Esophagus muscularis mucosa (tissue), 4 donors: ENCODE data around the gene PROSER3. TPM values are rescaled to one million over a fixed set of nuclear protein-coding genes. Genes with fewer than 3 reads are reported as not detected.

ENCODE experiments used
- DNase-seq: peaks from one replicate; pipeline ENCODE4 v3.0.0-alpha.2; 2017; ENCODE audit errors: extremely low spot score
- H3K27ac ChIP-seq, 4 donors: fragments of 200-600 bp; sonication (generic); replicated peaks in 1 of 4; 1 replicate in 3 of 4; 2 replicates in 1 of 4; pipeline ENCODE4 v1.5.1; 2016 to 2019; ENCODE audit warnings: mild to moderate bottlenecking in 1 of 4
- H3K27me3 ChIP-seq, 4 donors: fragments of 200-600 bp; sonication (generic); one replicate each; pipeline versions ENCODE4 v1.5.1 to v1.6.0; 2016 to 2019
- H3K36me3 ChIP-seq, 4 donors: fragments of 200-600 bp; sonication (generic); one replicate each; pipeline ENCODE4 v1.5.1; 2016 to 2019
- H3K4me1 ChIP-seq, 4 donors: fragments of 200-600 bp; sonication (generic); one replicate each; pipeline ENCODE4 v1.5.1; 2016 to 2019
- H3K4me3 ChIP-seq, 4 donors: fragments of 200-600 bp; sonication (generic); 1 replicate in 2 of 4; 2 replicates in 2 of 4; pipeline ENCODE4 v1.5.1; 2016 to 2019; ENCODE audit warnings: mild to moderate bottlenecking in 4 of 4, moderate library complexity in 1 of 4
- H3K9me3 ChIP-seq, 4 donors: fragments of 200-600 bp; sonication (generic); 1 replicate in 3 of 4; 2 replicates in 1 of 4; pipeline ENCODE4 v1.5.1; 2016 to 2019
- CTCF ChIP-seq, 3 experiments: fragments of 200-600 bp in 2 of 3; fragments of 450-650 bp in 1 of 3; sonication (generic) in 2 of 3; IDR thresholded peaks; one replicate each; pipeline ENCODE4 v1.5.1; 2017 to 2019; ENCODE audit warnings: antibody characterized with exemption in 3 of 3, mild to moderate bottlenecking in 2 of 3, moderate library complexity in 1 of 3
- EP300 ChIP-seq: sonication (generic); formaldehyde crosslinking; IDR thresholded peaks from one replicate; pipeline ENCODE4 v1.6.1; 2017; ENCODE audit warnings: antibody characterized with exemption
- POLR2A ChIP-seq: fragments of 450-650 bp; IDR thresholded peaks from one replicate; pipeline ENCODE4 v1.6.1; 2017; ENCODE audit warnings: antibody characterized with exemption, moderate library complexity, mild to moderate bottlenecking, low read depth
- POLR2AphosphoS5 ChIP-seq, 2 donors: sonication (generic); formaldehyde crosslinking; IDR thresholded peaks; one replicate each; pipeline ENCODE4 v1.6.1; 2017; ENCODE audit warnings: antibody characterized with exemption in 2 of 2
- WGBS: methylation state at CpG from one replicate; pipeline ENCODE4 v1.1.5; 2018; 5-methylcytosine and 5-hydroxymethylcytosine counted together
- intact Hi-C: fragments of 100-400 bp; cut with DNase I; formaldehyde crosslinking; loops from one replicate; pipeline ENCODE4 v1.15.1; 2023
- total RNA-seq, 4 donors: library from RNA; depleted of rRNA; stranded (reverse); fragments of >200 nt; gene quantifications; one replicate each; pipeline versions ENCODE4 v1.1.0 to v1.2.1, GENCODE V29; 2016

The PROSER3 gene
- total RNA-seq, 4 donors from 2014 or later, result 5.6 to 8.7 (median 7.1) TPM

GRCh38 chr19:35779033-35779432 lies 21.1 kb downstream of the PROSER3 start:
- Histone ChIP-seq H3K9me3 (no peaks in the 10 kb centered on the region), H3K27ac (no peak overlapping the region), H3K36me3 (peaks cover 6 to 59% (median 39%) of the 10 kb centered on the region in 4 donors), H3K4me3 (no peak overlapping the region), H3K4me1 (peaks cover 14 to 28% (median 20%) of the 10 kb centered on the region in 4 donors), H3K27me3 (no peaks in the 10 kb centered on the region)
- TF ChIP-seq POLR2AphosphoS5 (IDR thresholded peaks at IDR 0.05), result no peak
- no peak for TF ChIP-seq EP300
- no peak for TF ChIP-seq POLR2A
- TF ChIP-seq CTCF (IDR thresholded peaks at IDR 0.05), result no peak
- intact Hi-C loops, result loop anchor here (10.0 kb wide), 1 partner anchor 106 kb away; no protein-coding TSS in a partner anchor
- DNase-seq, result no peak
- 88% methylated on average over 8 of the region's 8 CpGs for WGBS

GRCh38 chr19:35780058-35780457 lies 22.1 kb downstream of the PROSER3 start:
- intact Hi-C loops, result loop anchor here (10.0 kb wide), 1 partner anchor 75 kb away; the partner anchor contains the start of genes KIRREL2 and NPHS1
- Histone ChIP-seq H3K4me3 (no peak overlapping the region), H3K9me3 (no peaks in the 10 kb centered on the region), H3K4me1 (peaks cover 8 to 20% (median 13%) of the 10 kb centered on the region in 4 donors), H3K36me3 (peaks cover 6 to 70% (median 44%) of the 10 kb centered on the region in 4 donors), H3K27me3 (no peaks in the 10 kb centered on the region), H3K27ac (no peak overlapping the region)
- no peak for TF ChIP-seq EP300
- TF ChIP-seq POLR2A, result no peak
- no peak for TF ChIP-seq CTCF (IDR thresholded peaks at IDR 0.05)
- TF ChIP-seq POLR2AphosphoS5 (IDR thresholded peaks at IDR 0.05), result no peak
- DNase-seq, result no peak
- 96% methylated on average over 5 of the region's 16 CpGs for WGBS

GRCh38 chr19:35780717-35781116 lies 22.7 kb downstream of the PROSER3 start:
- intact Hi-C loops, result loop anchor here (10.0 kb wide), 1 partner anchor 74 kb away; the partner anchor contains the start of genes KIRREL2 and NPHS1

GRCh38 chr19:35781650-35782049 lies 23.7 kb downstream of the PROSER3 start:
- Histone ChIP-seq H3K9me3 (no peaks in the 10 kb centered on the region), H3K4me3 (no peak overlapping the region), H3K36me3 (peaks cover 6 to 83% (median 50%) of the 10 kb centered on the region in 4 donors), H3K27ac (no peak overlapping the region), H3K27me3 (no peaks in the 10 kb centered on the region), H3K4me1 (peaks cover 0 to 8% (median 2%) of the 10 kb centered on the region in 4 donors)
- DNase-seq, result no peak
- no peak for TF ChIP-seq EP300
- TF ChIP-seq POLR2A, result no peak
- TF ChIP-seq POLR2AphosphoS5 (IDR thresholded peaks at IDR 0.05), result no peak
- TF ChIP-seq CTCF (IDR thresholded peaks at IDR 0.05), result no peak
- intact Hi-C loops, result loop anchor here (10.0 kb wide), 1 partner anchor 73 kb away; the partner anchor contains the start of genes KIRREL2 and NPHS1
- WGBS, result 73% methylated on average over 9 of the region's 9 CpGs

More at GRCh38 chr19:35780717-35781116, 22.7 kb downstream of the PROSER3 start:
- H3K27me3 ChIP-seq, result no peaks in the 10 kb centered on the region
- peaks cover 6 to 76% (median 47%) of the 10 kb centered on the region in 4 donors for H3K36me3 ChIP-seq
- TF ChIP-seq POLR2A, result no peak
- TF ChIP-seq POLR2AphosphoS5 (IDR thresholded peaks at IDR 0.05), result no peak
- TF ChIP-seq CTCF (IDR thresholded peaks at IDR 0.05), result no peak
- TF ChIP-seq EP300, result no peak
- WGBS, result 95% methylated on average over 19 of the region's 20 CpGs
- no peak overlapping the region for H3K4me3 ChIP-seq
- H3K9me3 ChIP-seq, result no peaks in the 10 kb centered on the region
- peaks cover 7 to 17% (median 11%) of the 10 kb centered on the region in 4 donors for H3K4me1 ChIP-seq
- H3K27ac ChIP-seq, result no peak overlapping the region
- no peak for DNase-seq
